PC-3 (cell line): ENCODE data around the gene ZFHX3. TPM values are rescaled to one million over a fixed set of nuclear protein-coding genes. Genes with fewer than 3 reads are reported as not detected.

Experiments
- ATAC-seq: fragments of 200-7000 bp; cut with Tn5 transposase; 2 replicates; pipeline ENCODE4 v1.9.1; 2020; ENCODE audit warnings: mild to moderate bottlenecking, moderate library complexity
- BruUV-seq: library from RNA; stranded (reverse); fragments of 400-500 nt; replicated peaks from 2 replicates; lab custom pipeline; 2021; lab: Mats Ljungman, UMichigan
- CTCF ChIA-PET: fragments of 300-600 bp; sonication (Branson Sonifier 250); formaldehyde crosslinking; loops from one replicate; lab custom pipeline; 2022; ENCODE audit warnings: antibody characterized with exemption; lab: Charles Lee
- POLR2A ChIA-PET: fragments of 300-600 bp; sonication (Branson Sonifier 250); formaldehyde crosslinking; loops from one replicate; lab custom pipeline; 2022; ENCODE audit warnings: antibody characterized with exemption; ENCODE audit not compliant: unreplicated experiment; lab: Charles Lee
- DNase-seq: peaks from one replicate; pipeline ENCODE4 v3.0.0-alpha.2; 2015
- H2AFZ ChIP-seq: fragments of 300-600 bp; sonication (generic); 2 replicates; pipeline ENCODE4 v1.6.0; 2016; ENCODE audit warnings: antibody characterized with exemption, low read length
- H3F3A ChIP-seq: fragments of 300-600 bp; sonication (generic); one replicate; pipeline ENCODE4 v1.6.0; 2017; ENCODE audit warnings: antibody characterized with exemption, low read length, control low read depth, mild to moderate bottlenecking; ENCODE audit not compliant: unreplicated experiment
- H3K27ac ChIP-seq: fragments of 300-600 bp; sonication (generic); 2 replicates; pipeline ENCODE4 v1.5.1; 2016; ENCODE audit warnings: mild to moderate bottlenecking, low read length
- H3K27me3 ChIP-seq: fragments of 300-600 bp; sonication (generic); 2 replicates; pipeline ENCODE4 v1.6.1; 2016; ENCODE audit warnings: low read length, mixed read lengths
- H3K36me3 ChIP-seq: fragments of 300-600 bp; sonication (generic); 2 replicates; pipeline ENCODE4 v1.6.1; 2016; ENCODE audit warnings: low read depth, mixed run types, low read length, mixed read lengths
- H3K4me1 ChIP-seq: fragments of 300-600 bp; sonication (generic); 2 replicates; pipeline ENCODE4 v1.5.1; 2016; ENCODE audit warnings: low read length; ENCODE audit not compliant: insufficient read depth
- H3K4me2 ChIP-seq: fragments of 300-600 bp; sonication (generic); 2 replicates; pipeline ENCODE4 v1.6.0; 2016; ENCODE audit warnings: low read length
- H3K4me3 ChIP-seq: fragments of 300-600 bp; sonication (generic); 2 replicates; pipeline ENCODE4 v1.5.1; 2016; ENCODE audit warnings: mild to moderate bottlenecking, low read length, mixed read lengths
- H3K79me2 ChIP-seq: fragments of 300-600 bp; sonication (generic); 2 replicates; pipeline ENCODE4 v1.6.1; 2017; ENCODE audit warnings: low read length, mixed read lengths
- H3K9ac ChIP-seq: fragments of 300-600 bp; sonication (generic); 2 replicates; pipeline ENCODE4 v1.6.0; 2016; ENCODE audit warnings: mild to moderate bottlenecking, low read length
- H3K9me2 ChIP-seq: fragments of 300-600 bp; sonication (generic); replicated peaks from 2 replicates; pipeline ENCODE4 v1.6.1; 2016; ENCODE audit warnings: mixed run types, low read length, mixed read lengths
- H3K9me3 ChIP-seq: fragments of 300-600 bp; sonication (generic); 2 replicates; pipeline ENCODE4 v1.6.1; 2016; ENCODE audit warnings: low read length, mixed read lengths
- H4K20me1 ChIP-seq: fragments of 300-600 bp; sonication (generic); 2 replicates; pipeline ENCODE4 v1.6.1; 2016; ENCODE audit warnings: low read length, mixed read lengths
- EZH2 ChIP-seq: fragments of 300-600 bp; sonication (generic); IDR thresholded peaks from one replicate; pipeline ENCODE4 v1.6.1; 2017; ENCODE audit warnings: antibody characterized with exemption, mild to moderate bottlenecking, low read length; ENCODE audit not compliant: unreplicated experiment
- EZH2phosphoT487 ChIP-seq: fragments of 300-600 bp; sonication (generic); IDR thresholded peaks from 2 replicates; pipeline ENCODE4 v1.6.1; 2018; ENCODE audit warnings: mild to moderate bottlenecking, antibody characterized with exemption, low read length, borderline replicate concordance
- intact Hi-C: fragments of 100-400 bp; cut with micrococcal nuclease; formaldehyde crosslinking; loops from 2 replicates; pipeline ENCODE4 v1.9.0; 2023
- total RNA-seq: library from RNA; depleted of rRNA; stranded (reverse); fragments of >200 nt; gene quantifications from 2 replicates; pipeline ENCODE4 v1.2.3, GENCODE V29; 2014
- TF ChIP-seq, protein P1 (sequence below): fragments of 300-600 bp; sonication (generic); conservative IDR thresholded peaks from 2 replicates; pipeline ENCODE4 v1.5.1; 2017; ENCODE audit warnings: antibody characterized with exemption, low read depth, mild to moderate bottlenecking, low read length

The ZFHX3 gene
- total RNA-seq, 1 experiment from 2014 or later = 3.5 TPM

DNA sequence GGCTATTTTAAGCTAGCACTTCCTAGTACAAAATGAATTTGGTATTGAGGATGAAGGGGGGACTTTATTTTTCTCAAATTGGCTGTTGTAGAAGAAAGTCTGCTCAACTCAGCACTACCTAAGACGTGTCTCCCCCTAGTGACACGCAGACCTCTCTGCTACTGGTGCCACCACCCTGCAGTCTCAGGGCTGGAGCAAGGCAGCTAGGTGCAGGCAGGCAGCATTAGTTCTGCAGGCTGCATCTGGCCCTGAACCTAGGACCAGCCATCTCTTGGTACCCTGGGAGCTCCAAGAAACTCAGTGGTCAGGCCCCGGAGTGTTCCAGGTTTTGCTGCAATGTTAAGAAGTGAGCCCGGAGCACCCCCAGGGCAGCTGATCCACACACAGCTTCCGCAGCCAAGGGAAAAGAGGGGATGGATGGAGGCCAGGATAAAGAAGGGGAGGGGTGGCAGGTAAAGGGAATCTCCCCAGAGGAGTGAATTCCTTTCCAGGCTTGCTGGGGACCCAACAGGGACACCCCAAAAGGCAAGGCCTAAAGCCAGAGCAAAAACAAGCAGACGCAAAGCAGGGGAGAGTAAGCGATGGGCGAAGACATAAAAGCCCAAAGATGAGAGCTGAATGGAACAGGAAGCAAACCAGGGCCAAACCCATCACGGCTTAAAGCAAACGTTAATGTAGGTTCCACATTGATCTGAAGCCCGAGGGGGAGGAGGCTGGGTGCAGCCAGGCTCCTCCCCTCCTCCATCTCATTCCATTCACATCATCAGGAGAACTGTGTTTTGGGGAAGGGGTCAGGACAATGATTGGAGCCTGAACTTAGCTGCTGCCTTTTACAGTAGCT, 200.5 kb downstream of the ZFHX3 start:
- Histone ChIP-seq H4K20me1 (no peaks in the 10 kb centered on the region), H3K36me3 (no peaks in the 10 kb centered on the region), H3K4me3 (no peak overlapping the region), H3F3A (no peaks in the 10 kb centered on the region), H2AFZ (no peak overlapping the region), H3K9me3 (no peaks in the 10 kb centered on the region), H3K4me1 (peaks cover 15% of the 10 kb centered on the region), H3K4me2 (no peak overlapping the region), H3K27ac (0 out of 2 replicates have a peak overlapping the region, but pooled peaks have one; percentile 79), H3K27me3 (no peaks in the 10 kb centered on the region), H3K9ac (no peak overlapping the region; the same call in 1 of the 2 replicates), H3K79me2 (no peaks in the 10 kb centered on the region), H3K9me2 (no peaks in the 10 kb centered on the region)
- CTCF ChIA-PET = interaction anchor here (0.5 to 0.6 kb wide), 2 partner anchors 15 to 362 kb away, joined by 3 to 6 read pairs; no protein-coding TSS in a partner anchor
- POLR2A ChIA-PET = no interaction called here
- intact Hi-C loops = loop anchor here (2.0 kb wide), 1 partner anchor 29 kb away; no protein-coding TSS in a partner anchor
- TF ChIP-seq EZH2phosphoT487 (no peak), EZH2 (no peak)
- TF ChIP-seq, protein P1, sequence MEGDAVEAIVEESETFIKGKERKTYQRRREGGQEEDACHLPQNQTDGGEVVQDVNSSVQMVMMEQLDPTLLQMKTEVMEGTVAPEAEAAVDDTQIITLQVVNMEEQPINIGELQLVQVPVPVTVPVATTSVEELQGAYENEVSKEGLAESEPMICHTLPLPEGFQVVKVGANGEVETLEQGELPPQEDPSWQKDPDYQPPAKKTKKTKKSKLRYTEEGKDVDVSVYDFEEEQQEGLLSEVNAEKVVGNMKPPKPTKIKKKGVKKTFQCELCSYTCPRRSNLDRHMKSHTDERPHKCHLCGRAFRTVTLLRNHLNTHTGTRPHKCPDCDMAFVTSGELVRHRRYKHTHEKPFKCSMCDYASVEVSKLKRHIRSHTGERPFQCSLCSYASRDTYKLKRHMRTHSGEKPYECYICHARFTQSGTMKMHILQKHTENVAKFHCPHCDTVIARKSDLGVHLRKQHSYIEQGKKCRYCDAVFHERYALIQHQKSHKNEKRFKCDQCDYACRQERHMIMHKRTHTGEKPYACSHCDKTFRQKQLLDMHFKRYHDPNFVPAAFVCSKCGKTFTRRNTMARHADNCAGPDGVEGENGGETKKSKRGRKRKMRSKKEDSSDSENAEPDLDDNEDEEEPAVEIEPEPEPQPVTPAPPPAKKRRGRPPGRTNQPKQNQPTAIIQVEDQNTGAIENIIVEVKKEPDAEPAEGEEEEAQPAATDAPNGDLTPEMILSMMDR = peak; percentile 55
- no TSS peak for BruUV-seq
- ATAC-seq (peak; percentile 63), DNase-seq (peak; percentile 19)

GRCh38 chr16:72846594-72846993, 201.3 kb downstream of the ZFHX3 start:
- no peaks in the 10 kb centered on the region for H4K20me1 ChIP-seq
- no peak overlapping the region for H2AFZ ChIP-seq
- BruUV-seq = no TSS peak
- ATAC-seq (no peak), DNase-seq (no peak)
- H3K4me2 ChIP-seq = no peak overlapping the region
- H3K9ac ChIP-seq = no peak overlapping the region
- POLR2A ChIA-PET = no interaction called here
- H3F3A ChIP-seq = no peaks in the 10 kb centered on the region
- intact Hi-C loops = no loop called here
- no peaks in the 10 kb centered on the region for H3K79me2 ChIP-seq
- no peak for TF ChIP-seq EZH2
- TF ChIP-seq, protein P1 = no peak
- no peak for TF ChIP-seq EZH2phosphoT487
- H3K9me3 ChIP-seq = no peaks in the 10 kb centered on the region
- no peak overlapping the region for H3K4me3 ChIP-seq
- H3K4me1 ChIP-seq = peaks cover 15% of the 10 kb centered on the region
- no peak overlapping the region for H3K27ac ChIP-seq
- no peaks in the 10 kb centered on the region for H3K27me3 ChIP-seq
- H3K36me3 ChIP-seq = no peaks in the 10 kb centered on the region
- H3K9me2 ChIP-seq = no peaks in the 10 kb centered on the region
- CTCF ChIA-PET = interaction anchor here (0.5 kb wide), 1 partner anchor 361 kb away, joined by 3 read pairs; no protein-coding TSS in a partner anchor
